HUDEP-2 (cell line): ENCODE results near the gene EEIG1.

ENCODE experiments used
- DNase-seq, 76 experiments: peaks; one replicate each; lab custom pipeline; 2025; ENCODE audit not compliant: unreplicated experiment in 76 of 76; lab: John Stamatoyannopoulos, UW

Gene EEIG1

DNA sequence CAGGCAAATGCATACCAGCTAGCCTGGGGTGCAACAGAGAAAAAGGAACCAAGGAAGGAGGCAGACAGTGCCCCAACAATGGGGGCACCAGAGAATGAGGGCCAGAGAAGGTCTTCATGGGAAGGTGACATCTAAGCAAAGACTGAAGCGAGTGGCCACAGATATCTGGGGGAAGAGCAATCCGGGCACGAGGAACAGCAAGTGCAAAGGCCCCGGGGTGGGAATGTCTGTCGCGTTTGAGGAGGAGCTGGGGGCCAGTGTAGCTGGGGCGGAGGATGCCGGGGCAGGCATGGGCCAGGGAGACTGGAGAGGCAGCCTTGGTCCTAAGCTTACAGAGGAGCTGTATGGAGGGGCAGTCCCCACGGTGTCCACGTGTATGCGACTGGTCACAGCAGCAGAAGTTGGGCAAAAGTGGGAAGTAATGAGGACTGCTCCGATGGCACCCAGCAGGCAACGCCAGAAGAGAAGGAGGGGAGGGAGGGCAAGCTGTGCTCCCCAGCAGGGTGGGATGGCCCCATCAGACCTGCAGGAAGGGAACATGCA, 19.1 kb downstream of the EEIG1 start:
- no peak for DNase-seq

DNA sequence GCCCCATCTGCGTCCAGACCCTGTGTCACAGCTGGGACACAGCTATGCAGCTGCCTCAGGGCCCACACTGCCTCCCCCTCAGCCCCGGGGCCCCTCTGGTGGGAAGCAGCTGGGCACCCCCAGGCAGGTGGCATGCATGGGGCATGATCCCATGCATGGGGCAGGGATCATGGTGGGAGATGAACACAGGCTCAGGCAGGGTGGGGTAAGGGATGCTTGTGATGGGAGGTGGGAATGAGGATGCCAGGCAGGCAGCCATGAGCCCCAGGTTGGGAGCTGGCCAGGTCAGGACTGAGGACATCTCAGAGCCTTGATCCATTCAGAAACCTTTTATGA, 19.7 kb downstream of the EEIG1 start:
- DNase-seq: no peak

DNA sequence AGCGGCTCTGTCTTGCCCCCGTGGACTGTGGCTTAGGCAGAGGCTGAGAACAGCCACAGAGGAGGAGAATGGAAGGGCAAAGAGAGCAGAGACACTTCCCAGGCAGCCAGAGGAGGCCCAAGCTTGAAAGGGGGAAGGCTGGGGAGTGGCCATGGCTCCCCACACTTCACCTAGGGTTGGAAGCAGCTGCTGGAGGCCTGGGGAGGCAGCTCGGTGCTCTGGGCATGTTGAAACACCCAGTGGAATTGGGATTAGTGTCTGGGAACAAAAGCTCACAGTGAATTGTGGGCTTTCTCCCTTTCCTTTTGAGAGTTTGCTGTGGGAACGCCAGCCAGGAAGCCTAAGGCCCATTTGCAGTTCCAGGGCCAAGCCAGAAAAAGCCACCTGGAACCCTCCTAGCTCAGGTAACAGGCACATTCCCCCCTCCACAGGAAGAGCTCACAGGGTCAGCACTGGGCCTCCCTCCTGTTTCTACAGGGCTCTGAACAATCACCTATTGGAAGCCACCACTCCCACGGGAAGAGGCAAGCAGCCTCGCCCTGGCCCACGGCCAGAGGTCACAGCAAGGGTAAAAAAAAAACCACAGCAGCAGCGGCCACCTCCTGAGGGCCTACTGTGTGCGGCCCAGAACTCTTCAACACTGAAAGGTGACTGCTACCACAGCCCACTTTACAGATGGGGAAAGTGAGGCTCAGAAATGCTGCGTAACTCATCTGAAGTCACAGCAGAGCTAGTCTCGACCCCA, 20.2 kb downstream of the EEIG1 start:
- DNase-seq: no peak

DNA sequence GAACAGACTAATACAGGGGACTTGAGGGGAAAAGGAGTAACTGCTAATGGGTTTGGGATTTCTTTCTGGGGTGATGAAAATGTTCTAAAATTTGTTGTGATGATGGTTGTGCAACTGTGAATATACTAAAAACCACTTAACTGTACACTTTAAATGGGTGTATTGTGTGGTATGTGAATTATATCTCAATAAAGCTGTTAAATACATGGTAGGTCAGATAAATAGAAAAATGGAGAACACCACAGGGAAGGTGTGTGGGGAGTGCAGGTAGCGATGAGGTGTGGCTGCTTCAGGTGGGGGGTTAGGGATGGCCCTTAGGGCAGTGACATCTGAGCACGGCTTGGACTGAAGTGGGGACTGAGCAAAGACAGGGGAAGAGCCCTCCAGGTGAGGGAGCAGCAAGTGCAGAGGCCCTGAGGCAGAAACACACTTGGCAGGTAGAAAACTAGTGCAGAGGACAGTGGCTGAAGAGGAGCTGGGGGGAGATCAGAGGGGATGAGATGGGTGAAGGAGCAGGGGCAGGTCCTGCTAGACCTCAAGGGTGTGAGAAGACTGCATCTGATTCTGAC, 20.9 kb downstream of the EEIG1 start:
- DNase-seq: no peak

DNA sequence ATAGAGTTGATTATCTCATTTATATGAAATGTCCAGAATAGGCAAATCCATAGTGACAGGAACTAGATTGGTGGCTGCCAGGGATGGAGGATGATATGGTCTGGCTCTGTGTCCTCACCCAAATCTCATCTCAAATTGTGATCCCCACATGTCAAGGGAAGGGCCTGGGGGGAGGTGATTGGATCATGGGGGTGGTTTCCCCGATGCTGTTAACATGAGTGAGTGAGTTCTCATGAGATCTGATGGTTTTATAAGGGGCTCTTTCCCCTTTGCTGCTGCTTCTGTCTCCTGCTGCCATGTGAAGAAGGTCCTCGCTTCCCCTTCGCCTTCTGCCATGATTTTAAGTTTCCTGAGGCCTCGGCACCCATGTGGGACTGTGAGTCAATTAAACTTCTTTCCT, 21.4 kb downstream of the EEIG1 start:
- DNase-seq: no peak

DNA sequence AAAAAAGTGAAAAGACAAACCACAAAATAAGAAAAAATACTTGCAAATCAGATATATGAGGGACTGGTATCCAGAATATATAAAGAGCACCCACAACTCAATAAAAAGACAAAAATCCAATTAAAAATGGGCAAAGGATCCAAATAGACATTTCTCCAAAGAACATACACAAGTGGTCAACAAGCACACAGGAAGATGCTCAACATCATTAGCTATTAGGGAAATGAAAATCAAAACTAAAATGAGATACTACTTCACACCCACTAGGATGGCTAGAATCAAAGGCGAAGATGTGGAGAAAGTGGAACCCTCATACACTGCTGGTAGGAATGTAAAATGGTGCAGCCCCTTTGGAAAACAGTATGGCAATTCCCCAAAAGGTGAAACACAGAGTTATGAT, 22.1 kb downstream of the EEIG1 start:
- no peak for DNase-seq

DNA sequence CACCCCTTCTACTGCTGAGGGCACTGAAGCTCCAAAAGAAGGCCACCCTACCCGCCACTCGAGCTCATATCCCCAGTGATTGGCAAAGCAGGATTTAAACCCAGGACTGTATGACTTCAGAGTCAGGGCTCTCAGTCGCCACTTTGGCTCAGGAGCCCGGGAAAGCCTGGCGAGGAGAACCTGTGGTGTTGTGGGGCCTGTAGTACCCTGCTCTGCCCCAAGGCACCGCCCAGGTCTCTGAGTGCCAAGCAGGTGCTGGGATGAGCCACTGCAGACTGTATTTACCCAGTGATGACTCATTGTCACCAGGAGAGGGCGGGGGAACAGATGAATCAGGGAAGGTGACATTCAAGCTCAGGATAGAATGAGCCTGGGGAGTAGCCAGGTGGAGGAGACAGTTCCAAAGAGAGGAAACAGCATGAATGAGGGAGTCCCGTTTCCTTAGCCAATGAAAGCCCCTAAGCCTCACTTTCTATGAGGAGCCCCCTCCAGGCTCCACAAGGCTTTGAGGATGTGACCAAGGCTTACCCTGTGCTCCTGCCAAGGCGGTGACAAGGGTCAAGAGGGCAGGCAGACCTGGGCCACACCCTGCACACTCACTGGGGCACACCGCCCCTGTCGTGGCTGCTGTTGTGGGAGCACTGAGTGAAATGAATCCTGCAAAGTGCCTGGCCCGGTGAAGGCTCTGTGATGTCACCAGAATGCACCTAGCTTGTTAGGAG, 25.3 kb downstream of the EEIG1 start:
- DNase-seq: peak in 65 of 76 experiments; percentile 16 to 79 (median 48)

DNA sequence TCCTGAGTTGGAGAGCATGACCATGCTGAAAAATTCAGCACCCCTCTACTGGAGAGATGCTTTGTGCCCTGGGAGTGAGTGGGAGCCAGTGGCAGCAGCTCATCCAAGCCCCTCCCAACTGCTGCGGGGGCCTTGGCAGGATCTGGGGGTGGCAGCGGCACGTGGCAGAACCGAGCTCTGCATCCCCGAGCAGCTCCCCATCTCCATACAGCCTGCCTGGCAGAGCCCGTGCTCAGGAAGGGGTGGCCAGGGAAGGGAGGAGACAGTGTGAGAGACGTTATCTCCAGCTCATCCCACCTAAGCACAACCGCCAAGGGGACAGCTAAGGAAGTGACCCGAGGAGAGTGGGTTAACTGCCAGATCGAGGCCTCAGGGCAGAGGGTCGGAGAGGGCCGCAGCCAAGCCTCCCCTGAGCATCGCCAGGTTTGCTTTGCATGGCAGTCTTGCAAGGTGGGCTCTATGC, 25.9 kb downstream of the EEIG1 start:
- peak in 1 of 76 experiments; percentile 3 for DNase-seq

DNA sequence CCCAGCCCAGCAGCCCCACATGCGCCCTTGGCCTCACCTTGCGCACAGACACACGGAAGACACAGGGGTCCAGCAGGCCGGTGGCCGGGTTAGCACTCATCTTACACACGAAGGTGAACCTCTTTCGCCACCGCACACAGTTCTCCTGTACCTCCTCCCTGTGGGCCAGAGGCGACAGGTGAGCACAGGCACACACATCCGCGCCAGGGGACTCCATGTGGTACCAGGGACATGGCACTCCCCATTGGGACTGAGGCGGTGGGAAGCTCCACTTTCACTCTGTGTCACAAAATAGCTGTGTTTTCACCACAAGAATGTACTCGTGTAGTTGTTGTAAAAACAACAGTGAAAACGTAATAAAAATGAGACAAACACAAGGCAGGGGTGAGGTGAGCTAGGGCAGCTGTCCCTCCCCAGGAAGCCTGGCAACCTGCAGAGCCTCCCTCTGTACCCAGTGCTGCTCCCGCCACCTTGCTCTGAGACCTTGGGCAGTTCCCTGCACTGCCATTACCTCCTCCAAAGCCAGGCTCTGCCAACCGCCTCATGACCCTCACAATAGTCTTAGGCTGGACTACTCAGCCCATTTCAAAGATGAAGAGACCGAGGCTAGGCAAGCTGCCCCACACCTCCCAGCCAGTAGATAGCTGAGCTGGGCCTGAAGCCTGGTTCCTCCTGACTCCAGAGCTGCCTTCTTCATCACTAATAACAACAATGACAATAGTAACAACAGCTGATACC, 26.9 kb downstream of the EEIG1 start:
- no peak for DNase-seq

DNA sequence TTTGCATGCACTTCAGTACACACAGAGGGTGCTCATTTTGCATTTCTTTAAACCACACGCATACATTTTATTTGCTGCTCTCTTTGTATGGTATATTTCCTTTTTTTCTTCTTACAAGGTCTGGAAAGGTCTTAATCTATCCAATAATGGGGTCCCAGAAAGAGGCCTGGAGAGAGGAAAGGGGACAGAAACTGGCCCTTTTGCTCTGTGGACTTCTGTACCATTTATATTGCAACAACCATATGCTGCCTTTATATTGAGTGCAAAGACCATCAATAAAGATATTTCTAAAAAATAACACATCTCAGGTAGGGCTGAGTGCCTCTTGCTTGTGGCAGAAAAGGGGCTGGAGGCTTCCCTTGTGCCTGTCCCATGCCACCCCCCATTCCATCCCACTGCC, 27.6 kb downstream of the EEIG1 start:
- DNase-seq: no peak

DNA sequence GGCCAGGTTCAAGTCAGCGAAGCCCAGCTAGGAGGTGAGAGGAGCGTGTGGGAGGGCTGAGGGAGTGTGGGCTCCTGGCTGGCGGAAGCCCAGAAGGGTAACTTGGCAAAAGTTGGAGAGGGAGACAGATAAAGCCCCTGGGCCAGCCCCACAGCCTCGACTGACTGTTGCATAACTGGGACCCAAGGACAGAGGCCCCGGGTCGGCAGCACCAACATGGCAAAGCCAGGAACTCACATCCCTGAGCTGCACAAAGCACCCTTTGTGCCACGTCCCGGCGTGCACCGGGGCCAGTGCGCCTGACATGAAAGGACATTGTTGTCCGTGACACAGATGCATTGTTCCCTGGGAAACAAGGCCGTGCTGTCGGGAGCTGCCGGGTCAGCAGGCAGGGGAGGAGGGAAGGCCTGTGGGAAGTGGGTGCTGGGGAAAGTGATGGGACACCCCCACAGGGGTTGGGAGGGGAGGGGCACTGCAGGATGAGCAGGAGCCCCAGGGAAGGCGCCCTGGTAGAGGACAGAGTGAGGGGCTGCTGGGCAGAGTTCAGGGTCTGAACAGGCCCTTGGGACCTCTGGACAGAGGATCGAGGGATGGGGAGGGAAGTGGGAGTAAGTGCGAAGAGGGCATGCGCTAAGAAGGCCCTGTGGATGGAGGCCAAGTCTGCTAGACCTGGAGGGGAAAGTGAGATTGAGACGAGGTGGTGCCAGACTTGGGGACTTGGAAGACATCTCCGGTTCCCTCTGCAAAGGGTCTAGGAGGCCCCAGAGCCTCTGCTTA, 30.1 kb downstream of the EEIG1 start:
- DNase-seq: no peak

DNA sequence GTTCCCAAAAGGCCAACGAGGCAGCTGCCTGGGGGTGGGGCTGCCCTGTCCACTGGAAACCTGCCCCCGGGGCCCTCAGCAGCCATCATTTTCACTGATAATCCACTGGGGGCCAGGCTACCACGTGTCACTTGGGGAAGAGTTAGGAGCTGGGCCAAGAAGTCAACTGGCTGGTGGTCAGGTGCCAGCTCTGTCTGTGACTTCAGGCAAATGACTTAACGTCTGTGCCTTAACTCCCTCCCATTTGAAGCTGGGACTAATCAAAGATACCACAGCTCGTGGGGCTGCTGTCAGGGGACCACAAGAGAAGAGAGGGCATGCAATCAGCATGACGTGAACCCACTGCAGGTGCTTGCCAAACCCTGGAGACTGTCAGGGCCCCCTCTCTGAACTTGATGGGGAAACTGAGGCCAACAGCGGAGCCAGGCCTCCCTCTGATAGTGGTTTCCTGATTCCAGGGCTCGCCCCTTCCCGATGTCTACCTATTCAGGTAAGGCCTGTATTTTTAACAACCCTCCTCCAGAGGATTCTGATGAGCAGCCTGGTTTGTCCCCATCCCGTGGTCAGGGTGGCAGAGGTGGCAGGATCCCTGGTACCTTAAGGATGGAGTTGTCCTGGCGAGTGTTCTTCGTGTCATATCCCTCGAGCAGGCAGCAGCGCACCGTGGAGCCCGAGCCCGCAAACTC, 30.8 kb downstream of the EEIG1 start:
- DNase-seq: peak in 68 of 76 experiments; percentile 7 to 81 (median 57)

DNA sequence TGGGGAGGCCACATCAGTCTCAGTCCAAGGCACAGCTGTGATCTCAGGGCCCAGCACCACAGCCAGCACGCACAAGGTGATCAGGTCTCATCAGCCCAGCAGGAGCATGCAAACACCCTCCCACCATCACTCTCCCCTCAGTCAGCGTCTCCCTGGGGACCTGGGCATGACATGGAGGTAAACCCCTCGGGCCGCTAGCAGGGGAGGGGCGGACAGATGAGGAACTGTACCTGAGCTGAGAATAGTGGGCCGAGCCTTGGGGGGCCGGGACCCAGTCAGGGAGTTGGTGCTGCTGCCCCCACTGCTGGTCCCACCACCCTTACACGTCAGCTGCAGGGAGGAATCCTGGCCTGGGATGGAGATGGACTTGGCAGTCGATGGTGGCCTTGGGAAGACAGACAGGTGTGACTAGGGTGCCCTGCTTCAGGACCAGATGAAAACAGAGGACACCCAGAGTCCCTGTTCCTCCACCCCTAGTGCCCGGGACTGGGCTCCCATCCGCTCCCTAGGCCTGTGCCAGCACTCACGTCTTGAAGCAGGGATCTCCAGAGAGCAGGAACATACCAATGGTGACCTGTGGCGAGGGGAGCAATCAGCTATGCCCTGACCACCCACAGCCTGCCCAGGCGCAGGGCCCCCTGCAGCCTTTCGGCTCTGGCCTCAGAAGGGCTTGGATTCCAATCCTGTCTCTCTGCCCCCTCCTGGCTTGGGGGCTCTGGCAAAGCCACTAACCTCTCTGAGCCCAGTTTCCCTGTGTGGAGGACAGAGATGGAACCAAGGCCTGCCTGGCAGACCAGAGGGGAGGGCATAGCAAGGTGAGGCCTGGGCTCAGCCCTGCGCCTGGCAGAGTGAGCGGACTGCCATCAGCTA, 32.7 kb downstream of the EEIG1 start:
- DNase-seq: no peak

DNA sequence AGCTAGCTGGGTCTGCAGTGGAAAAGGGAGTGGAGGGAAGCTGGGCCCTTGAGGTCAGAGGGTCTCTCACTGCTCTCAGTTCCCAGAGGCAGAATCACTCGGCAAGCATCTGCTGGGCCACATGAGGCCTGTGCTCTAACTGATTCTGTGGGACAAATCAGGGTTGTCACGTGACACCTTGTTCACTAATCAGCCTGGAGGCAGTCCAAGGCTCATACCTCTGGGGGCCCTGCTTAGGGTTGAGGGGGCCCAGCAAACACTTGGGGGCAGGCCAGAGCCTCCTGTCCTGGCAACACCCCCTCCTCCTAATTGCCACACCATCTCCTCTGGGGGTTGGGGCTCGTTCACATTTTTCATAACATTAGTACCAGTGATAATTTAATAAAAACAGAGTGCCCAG, 34.1 kb downstream of the EEIG1 start:
- no peak for DNase-seq

DNA sequence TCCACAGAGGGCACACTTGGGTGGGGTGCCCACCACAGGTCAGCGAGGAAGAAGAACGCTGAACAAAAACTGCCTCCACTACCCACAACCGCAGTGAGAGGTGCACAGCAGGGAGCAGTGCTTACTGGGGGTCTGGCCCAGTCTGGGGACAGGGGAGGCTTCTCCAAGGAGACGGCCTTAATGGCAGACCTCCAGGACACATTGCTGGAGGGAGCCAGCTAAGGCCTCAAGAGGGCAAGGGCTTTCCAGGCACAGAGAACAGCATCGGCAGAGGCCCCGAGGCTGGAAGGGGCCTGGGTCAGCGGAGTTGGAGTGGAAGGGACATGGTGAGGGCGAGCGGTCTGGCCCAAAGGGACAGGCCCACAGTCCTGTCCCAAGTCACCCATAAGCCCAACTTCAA, 34.8 kb downstream of the EEIG1 start:
- no peak for DNase-seq

DNA sequence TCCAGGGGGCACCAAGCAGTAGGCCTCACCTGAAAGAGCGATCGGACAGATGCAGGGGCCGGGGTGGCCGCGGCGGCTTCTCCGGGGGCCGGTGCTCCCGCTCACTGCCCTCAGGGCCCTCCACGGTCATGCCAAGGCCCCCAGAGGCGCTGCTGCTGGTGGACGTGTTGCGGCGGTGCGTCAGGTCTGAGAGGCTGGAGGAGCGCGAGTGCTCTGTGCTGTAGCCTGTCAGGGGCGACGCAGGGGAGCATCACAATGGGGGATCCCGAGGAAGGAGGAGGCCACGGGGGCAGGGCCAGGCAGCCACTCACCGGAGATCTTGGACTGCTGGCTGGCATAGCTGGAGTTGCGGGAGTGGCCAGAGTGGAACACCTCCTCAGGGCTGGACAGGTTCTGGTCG, 35.5 kb downstream of the EEIG1 start:
- DNase-seq: no peak

DNA sequence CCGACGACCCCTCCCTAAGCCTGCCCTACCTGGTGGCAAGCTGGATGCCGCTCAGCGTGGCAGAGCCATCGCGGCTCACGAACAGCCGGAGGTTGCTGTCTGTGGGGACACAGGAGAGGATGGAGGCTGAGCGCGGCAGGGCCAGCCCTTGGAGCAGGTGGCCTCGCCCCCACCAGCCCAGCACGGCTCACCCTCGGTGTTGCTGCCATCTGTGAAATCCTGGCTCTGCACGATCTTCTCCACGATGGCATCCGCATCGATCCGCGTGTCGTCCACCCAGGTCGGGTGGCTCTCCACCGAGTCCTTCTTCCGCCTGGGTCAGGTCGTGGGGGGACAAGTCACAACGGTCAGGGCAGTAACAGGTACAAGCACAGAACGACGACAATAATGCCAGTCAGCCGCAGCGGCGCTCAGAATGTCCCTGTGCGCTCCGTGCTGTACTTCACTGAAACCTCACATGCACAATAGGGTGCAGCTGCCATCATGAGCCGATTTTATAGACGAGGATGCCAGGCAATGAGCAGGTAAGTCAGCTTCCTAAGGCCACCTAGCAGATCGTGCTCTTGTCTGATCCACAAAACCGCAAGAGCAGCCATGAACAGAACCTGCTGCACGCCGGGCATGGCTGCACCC, 36.1 kb downstream of the EEIG1 start:
- no peak for DNase-seq

DNA sequence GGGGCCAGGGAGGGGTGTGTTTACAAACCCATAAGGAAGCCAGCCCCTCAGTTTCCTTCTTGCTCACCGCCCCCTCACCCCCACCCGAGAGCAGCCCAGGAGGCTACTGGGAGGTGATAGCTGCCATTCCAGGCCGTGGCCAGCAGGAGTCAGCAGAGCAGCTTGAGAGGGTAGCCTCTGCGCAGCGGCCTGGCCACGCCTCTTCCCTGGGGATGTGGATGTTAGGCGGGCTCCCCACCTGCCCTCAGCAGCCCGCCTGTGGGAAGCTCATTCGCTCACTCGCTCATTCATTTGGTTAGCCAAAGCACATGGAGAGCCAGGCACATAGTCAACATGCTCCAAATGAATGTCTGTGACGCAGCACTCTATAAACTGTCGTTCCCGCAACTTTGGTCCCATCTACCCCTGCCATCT, 37.1 kb downstream of the EEIG1 start:
- peak in 68 of 76 experiments; percentile 15 to 82 (median 63) for DNase-seq
